ENCODE measurements around the gene CRIM1.

Gene CRIM1

DNA sequence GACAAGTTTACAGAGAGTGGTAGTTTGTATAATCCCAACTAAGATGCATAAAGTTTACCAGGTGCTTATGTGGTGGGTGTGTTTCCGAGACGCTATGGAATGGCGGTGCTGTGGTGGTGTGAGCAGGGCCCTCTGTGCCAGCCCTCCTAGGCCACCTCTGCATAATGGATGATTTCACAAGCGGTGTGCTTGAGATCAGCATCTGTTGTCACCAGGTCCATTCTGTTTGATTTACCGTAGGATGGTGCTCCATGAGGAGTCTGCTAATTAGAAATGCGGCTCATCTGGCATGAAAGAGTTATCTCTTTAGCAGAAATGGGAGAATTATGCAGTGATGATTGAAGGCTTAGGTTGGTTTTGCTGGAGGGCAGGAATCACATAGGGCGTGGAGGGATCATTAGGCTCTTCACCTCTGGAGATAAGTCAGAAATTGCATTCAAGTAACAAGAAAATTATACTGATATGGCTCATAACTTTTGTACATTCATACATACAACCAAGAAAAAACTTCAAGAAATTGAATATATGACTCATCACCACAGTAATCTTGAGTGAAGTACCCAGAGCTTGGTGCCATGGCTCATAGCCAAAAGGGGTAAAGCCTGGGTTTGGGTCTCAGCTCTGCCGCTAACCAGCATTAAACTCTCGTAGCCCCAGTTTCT, 41.4 kb downstream of the CRIM1 start:
- no peak for DNase-seq

DNA sequence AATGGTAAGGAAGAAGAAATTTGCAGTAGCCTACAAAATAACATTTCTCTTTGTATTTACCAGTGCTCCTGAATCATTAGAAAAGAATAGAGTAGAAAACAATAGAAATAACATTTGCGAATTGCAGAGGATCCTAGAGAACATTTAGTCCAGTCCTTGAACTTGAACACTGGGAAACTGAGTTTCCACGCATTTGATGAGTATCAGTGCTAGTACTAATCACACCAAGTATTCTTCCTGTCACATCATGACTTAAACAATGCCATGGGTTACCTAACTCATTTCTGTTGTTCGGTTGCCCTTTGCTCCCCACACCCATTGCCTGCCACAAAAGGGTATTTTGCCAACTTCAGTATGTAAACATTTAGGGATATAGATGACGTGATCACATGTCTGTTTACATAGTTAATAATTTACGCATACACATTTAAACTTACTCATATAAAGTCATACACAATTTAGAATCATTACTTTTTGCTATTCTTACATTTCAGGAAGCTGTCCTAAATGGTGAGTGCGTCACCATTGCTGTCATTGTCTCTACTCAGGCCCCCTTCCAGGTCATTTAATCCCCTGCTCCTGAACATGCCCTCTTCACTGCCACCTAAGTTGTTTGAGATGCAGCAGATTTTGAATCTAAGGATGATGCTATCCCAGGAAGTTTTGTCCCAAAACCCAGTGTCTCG, 42.3 kb downstream of the CRIM1 start:
- no peak for DNase-seq

GRCh38 chr2:36399050-36399449, 43.5 kb downstream of the CRIM1 start:
- no peak for DNase-seq

DNA sequence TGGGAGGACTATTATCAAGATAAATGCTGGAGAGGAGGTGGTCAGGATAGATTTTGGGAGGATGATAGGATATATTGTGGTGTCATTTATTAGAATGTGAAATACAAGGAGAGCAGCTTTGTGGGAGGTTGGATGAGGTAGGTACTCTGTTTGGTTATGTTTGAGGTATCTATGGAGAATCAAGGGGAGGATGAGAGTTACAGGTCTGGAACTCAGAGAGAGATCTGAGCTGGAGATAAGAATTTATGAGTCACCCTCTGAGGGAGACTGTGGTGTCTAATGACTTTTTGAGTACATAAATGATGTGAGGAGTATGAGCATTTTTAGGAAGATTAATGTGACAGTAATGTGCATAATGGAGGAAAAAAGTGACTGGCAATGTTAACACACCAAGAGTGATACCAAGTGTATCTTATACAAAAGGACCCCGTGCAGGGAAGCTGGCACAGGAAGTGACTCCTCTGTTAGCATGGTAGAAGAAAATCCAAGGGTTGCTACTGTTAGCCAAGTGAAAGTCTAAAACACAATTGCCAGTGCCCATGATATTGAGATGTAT, 48.2 kb downstream of the CRIM1 start:
- peak; percentile 92 for DNase-seq

- peak; percentile 53 for DNase-seq
These were observed 48.7 kb downstream of the CRIM1 start for GRCh38 chr2:36404318-36404717.

DNA sequence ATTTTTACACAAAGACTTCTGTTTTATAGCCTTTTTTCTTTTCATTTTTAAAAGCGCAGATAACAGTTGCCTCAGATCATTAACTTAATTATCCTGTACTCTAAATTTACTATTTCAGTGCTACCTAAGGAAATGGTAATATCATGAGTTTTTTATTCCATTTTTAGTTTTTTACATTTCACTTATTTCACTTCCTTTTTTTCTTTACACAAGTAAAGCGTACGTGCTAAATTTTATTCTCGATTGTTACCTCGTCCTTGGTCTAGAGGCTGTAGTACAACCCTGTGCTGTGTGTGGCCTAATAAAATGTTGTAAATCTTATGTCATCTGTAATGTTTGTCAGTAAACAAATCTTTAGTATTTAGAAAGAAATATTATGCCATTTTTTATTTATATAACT, 49.2 kb downstream of the CRIM1 start:
- no peak for DNase-seq

GRCh38 chr2:36405183-36405582, 49.6 kb downstream of the CRIM1 start:
- no peak for DNase-seq

- DNase-seq: no peak
These were observed 50.7 kb downstream of the CRIM1 start for GRCh38 chr2:36406296-36406695.

GRCh38 chr2:36407413-36407812, 51.8 kb downstream of the CRIM1 start:
- no peak for DNase-seq

- DNase-seq: no peak
These were observed 52.7 kb downstream of the CRIM1 start for GRCh38 chr2:36408198-36408703.

DNA sequence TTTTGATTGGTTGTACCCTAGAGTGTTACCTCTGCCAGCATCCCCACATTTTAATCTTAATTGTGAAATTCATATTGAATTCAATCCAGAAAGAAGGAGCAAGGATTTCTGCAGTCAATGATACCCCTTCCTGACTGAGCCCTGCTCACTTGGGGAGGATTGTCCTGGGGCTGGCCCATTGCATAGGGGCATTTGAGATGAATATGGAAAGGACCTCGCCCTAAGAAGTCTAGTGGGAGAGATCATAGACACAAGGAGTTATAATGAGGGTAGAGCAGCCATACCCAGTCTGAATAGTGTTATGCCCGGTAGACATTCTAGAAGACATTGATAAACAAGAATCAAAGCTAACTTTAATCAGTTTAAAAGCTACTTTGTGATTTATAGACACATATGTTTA, 53.8 kb downstream of the CRIM1 start:
- DNase-seq: no peak

DNA sequence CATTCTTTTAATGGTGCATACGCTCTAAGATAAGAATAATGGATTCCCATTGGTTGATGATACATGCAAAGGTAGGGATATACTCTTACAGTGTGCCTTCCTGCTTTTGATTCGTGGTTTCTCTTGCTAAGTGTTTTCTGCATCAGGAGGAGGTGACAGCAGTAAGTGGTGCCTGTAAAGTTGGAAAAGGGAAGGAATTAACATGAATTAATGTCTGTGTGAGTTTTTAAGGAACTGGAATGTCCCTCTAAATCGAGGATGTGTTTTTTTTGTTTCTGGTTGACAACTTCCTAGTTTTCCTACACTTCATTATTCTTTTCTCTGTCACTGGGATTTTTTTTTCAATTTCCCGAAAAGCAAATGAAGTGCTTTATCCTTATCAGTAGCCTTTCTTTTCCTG, 54.4 kb downstream of the CRIM1 start:
- no peak for DNase-seq

DNA sequence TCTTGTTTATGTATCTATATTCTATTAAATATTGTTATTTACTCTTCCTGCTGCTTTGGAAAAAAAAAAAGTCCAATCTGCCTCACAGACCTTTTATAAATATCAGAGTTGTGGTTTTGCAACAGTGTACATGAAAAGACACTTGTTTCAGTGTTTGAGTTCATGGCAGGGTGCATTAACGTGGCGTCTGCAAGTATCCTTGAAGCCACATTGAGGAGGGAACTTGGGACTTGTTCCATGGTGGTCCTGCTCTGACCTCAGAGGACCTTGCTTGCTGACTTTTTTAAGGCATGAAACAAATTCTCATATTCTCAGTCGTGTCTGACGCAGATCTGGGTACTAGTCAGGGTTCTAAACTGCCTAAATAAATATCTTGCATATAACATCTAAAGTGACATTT, 55.1 kb downstream of the CRIM1 start:
- no peak for DNase-seq

DNA sequence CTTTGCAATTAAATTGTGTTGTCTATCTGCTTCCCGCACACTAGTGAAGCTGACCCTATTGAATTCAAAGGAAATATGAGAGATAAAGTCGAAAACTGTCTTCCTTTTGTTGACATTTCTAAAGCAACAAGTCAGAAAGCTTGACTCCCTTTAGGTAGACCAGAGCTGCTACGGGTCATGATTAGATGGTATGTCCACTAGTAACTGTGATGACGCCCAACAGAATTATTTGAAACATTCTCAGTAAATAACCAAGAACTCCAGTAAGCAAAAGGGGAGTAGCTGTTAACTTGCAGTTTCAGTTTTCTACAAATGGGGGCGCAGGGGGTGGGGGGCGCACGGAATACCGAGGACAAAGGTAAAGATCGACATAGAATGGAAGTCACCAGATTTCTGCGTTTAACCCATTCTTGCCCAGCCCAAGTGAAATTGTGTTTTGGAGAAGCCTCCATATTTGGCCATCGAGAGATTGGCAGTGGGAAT, 56.4 kb downstream of the CRIM1 start:
- DNase-seq: peak; percentile 47

- peak; percentile 73 for DNase-seq
These were observed 57.6 kb downstream of the CRIM1 start for GRCh38 chr2:36413218-36413617.

- no peak for DNase-seq
These were observed 58.7 kb downstream of the CRIM1 start for GRCh38 chr2:36414307-36414706.

- no peak for DNase-seq
These were observed 59.9 kb downstream of the CRIM1 start for GRCh38 chr2:36415381-36416022.

- DNase-seq: no peak
These were observed 61.0 kb downstream of the CRIM1 start for GRCh38 chr2:36416370-36417165.

DNA sequence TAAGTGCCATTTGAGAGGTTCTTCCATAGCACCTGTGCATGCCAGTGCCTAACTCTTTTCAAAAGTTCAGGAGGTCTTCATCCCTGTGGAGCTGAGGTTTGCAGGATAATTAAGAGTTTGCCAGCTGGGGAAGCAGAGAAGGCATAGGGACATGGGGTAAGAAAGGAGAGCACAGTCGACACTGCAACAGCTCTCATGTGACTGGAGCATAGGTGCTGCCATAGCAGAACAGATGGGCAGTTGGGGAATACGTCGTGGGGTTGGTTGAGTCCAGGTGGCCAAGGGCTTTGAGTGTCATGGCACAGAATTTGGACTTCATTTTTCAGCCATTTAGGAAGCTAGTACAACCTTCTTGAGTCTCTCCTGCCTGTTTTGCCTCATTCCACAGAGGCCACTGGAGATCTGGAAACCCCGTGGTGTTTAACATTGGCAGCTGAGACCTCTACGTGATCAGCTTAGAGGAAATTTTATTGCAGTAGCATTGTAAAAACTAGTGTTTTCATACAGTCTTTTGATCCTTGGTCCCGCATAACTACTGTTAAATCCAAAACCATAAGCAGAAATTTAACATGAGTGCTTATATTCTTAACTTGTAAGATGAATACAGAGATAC, 65.1 kb downstream of the CRIM1 start:
- DNase-seq: no peak

DNA sequence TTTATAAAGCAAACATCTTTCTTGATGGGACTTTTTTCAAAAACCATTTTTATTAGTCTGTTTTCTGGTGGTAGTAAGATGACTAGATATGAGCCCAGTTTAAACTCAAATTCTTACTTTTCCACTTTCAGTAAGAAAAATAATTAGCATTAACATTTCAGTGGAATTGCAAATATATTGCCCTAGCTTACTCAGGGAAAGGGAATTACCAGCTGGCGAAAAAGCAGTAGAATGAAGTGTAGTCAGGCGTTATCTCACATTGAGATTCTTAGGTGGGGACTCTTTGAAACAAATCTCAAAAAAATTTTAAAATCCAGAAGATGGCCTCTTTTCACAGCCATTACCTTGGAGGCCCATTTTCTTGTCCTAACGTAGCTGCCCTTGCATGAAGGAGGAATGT, 65.8 kb downstream of the CRIM1 start:
- no peak for DNase-seq

DNA sequence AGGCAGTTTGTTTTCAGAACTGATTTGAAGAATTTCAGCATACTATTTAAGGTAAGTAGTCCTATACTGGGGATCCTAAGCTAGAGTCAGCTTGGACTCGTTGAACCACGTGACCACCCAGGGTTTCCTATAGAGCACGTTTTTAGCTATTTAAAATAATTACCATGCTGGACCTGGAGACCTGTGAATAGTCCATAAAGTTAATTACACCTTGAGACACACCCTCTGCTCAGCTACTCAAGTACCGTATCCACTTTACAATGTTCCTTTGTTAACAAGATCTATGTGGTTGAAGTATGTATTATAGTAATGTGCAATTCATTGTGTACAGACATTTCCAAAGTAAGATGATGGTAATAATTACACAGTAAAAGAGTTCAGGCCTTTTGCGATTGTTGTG, 67.6 kb downstream of the CRIM1 start:
- no peak for DNase-seq

DNA sequence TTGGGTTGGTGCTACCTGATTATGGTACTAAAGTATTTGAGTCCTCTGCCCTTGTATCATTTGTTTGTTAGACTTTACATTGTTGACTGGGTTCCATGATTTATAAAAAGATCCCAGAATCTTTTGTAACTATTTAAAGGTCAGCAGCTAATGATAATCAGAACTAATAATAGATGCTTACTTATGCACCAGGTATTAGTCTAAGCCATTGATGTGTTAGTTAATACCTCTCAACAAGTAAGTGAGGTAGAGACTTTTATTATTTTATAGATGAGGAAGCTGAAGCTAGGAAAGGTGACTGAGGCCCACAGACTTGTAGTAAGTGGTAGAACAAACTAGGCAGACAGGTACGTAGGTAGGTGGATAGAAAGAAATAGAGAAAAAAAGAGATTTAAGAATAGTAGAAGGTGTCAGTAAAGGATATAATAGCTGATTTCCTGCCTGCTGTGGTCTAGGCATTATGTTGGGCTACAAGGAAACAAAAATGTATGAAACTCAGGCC, 68.1 kb downstream of the CRIM1 start:
- no peak for DNase-seq
